Panc1 (cell line): Measurements from ENCODE around the gene GRIK4. TPM values are rescaled to one million over a fixed set of nuclear protein-coding genes. Genes with fewer than 3 reads are reported as not detected.

ENCODE experiments used
- ATAC-seq: fragments of 200-7000 bp; cut with Tn5 transposase; 2 replicates; pipeline ENCODE4 v1.9.1; 2020; ENCODE audit warnings: mild to moderate bottlenecking, moderate library complexity
- BruUV-seq: library from RNA; stranded (reverse); fragments of 400-500 nt; replicated peaks from 2 replicates; lab custom pipeline; 2021; lab: Mats Ljungman, UMichigan
- CTCF ChIA-PET: fragments of 300-600 bp; sonication (Branson Sonifier 250); formaldehyde crosslinking; loops from one replicate; lab custom pipeline; 2022; ENCODE audit warnings: antibody characterized with exemption; lab: Charles Lee
- POLR2A ChIA-PET: fragments of 300-600 bp; sonication (Branson Sonifier 250); formaldehyde crosslinking; loops from one replicate; lab custom pipeline; 2022; ENCODE audit warnings: antibody characterized with exemption; lab: Charles Lee
- DNase-seq: peaks from one replicate; pipeline ENCODE4 v3.0.0-alpha.2; 2010; ENCODE audit warnings: low read depth, low spot score
- H3K27ac ChIP-seq: 2 replicates; pipeline ENCODE4 v1.5.1; 2011; ENCODE audit warnings: mild to moderate bottlenecking, low read length, inconsistent platforms
- H3K27me3 ChIP-seq: fragments of 200-500 bp; sonication (Bioruptor generic); 2 replicates; pipeline ENCODE4 v1.6.0; 2014; ENCODE audit warnings: low read length, inconsistent platforms; ENCODE audit not compliant: control insufficient read depth, insufficient read depth
- H3K36me3 ChIP-seq: fragments of 200-500 bp; sonication (Bioruptor generic); 2 replicates; pipeline ENCODE4 v1.5.1; 2014; ENCODE audit warnings: inconsistent platforms, mild to moderate bottlenecking, low read length, moderate library complexity; ENCODE audit not compliant: control insufficient read depth, insufficient read depth
- H3K4me1 ChIP-seq: 2 replicates; pipeline ENCODE4 v1.5.1; 2011; ENCODE audit warnings: inconsistent platforms, mild to moderate bottlenecking, low read length, moderate library complexity; ENCODE audit not compliant: control insufficient read depth, insufficient read depth
- H3K4me3 ChIP-seq, 2 experiments: 2 replicates each; pipeline ENCODE4 v1.5.1; 2011 to 2012; ENCODE audit warnings: low read depth in 2 of 2, low read length in 2 of 2, mild to moderate bottlenecking in 2 of 2, inconsistent platforms in 1 of 2, moderate library complexity in 1 of 2
- H3K9me3 ChIP-seq: fragments of 200-500 bp; sonication (Bioruptor generic); 2 replicates; pipeline ENCODE4 v1.5.1; 2014; ENCODE audit warnings: low read depth, mild to moderate bottlenecking, inconsistent platforms, low read length, moderate library complexity; ENCODE audit not compliant: control insufficient read depth, insufficient read depth
- POLR2AphosphoS5 ChIP-seq: IDR thresholded peaks from 2 replicates; pipeline ENCODE4 v1.6.1; 2012; ENCODE audit warnings: mild to moderate bottlenecking, low read depth, low read length, moderate library complexity
- SIN3A ChIP-seq: IDR thresholded peaks from 2 replicates; pipeline ENCODE4 v1.6.1; 2012; ENCODE audit warnings: low read depth, mild to moderate bottlenecking, low read length, moderate library complexity, borderline replicate concordance; ENCODE audit not compliant: insufficient read depth
- TCF7L2 ChIP-seq: IDR thresholded peaks from 2 replicates; pipeline ENCODE4 v1.6.1; 2011; ENCODE audit warnings: mild to moderate bottlenecking, low read depth, low read length, inconsistent platforms
- in situ Hi-C: cut with HindIII; loops from 2 replicates; pipeline ENCODE4 v1.10.0; 2016; ENCODE audit warnings: low sequenced_read_pairs, low pct_unique_long_range_greater_than_20kb
- intact Hi-C: fragments of 100-400 bp; cut with micrococcal nuclease; formaldehyde crosslinking; loops from one replicate; pipeline ENCODE4 v1.10.0; 2022; ENCODE audit not compliant: unreplicated experiment
- total RNA-seq: library from RNA; stranded (reverse); gene quantifications from one replicate; pipeline ENCODE4 v1.2.1, GENCODE V29; 2021; ENCODE audit not compliant: unreplicated experiment
- TF ChIP-seq, protein P1 (sequence below): fragments of 450-650 bp; IDR thresholded peaks from 2 replicates; pipeline ENCODE4 v1.5.1; 2017; ENCODE audit warnings: mild to moderate bottlenecking
- TF ChIP-seq, protein P2 (sequence below), 2 experiments: IDR thresholded peaks; 2 replicates each; pipeline ENCODE4 v1.6.1; 2011 to 2012; ENCODE audit warnings: low read depth in 2 of 2, control low read depth in 1 of 2, low read length in 1 of 2, mild to moderate bottlenecking in 1 of 2, moderate library complexity in 1 of 2; ENCODE audit not compliant: insufficient read depth in 1 of 2

The GRIK4 gene
- total RNA-seq, 1 experiment from 2014 or later = 0.62 TPM

DNA sequence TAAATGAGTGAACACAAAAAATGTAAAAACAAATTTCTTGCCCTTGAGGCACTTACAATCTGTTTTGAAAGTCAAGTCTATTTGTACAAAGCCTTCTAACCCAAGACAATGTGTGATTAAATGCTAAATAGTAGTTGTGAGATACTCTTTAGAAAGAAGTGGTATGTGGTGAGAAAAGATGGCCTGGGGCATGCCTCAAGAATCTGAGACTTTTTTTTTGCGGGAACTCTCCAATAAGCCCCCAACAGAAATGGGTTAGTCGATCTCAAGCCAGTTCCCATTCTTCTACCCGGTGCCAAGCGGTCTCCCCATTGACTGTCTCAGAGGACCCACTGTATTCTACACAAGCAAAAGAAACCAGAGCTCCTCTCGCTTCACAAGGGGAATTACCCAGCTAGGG is 485.4 kb downstream of the GRIK4 start:
- H3K27ac ChIP-seq = no peak overlapping the region
- in situ Hi-C loops (no loop called here), intact Hi-C loops (no loop called here)
- ChIA-PET POLR2A (no interaction called here), CTCF (no interaction called here)
- no peaks in the 10 kb centered on the region for H3K9me3 ChIP-seq
- H3K27me3 ChIP-seq = peaks cover 38% of the 10 kb centered on the region; the same call in 1 of the 2 replicates
- H3K4me3 ChIP-seq = no peak overlapping the region
- no peaks in the 10 kb centered on the region for H3K4me1 ChIP-seq
- BruUV-seq = no TSS peak
- no peaks in the 10 kb centered on the region for H3K36me3 ChIP-seq
- TF ChIP-seq POLR2AphosphoS5 (no peak), SIN3A (no peak), TCF7L2 (no peak)
- TF ChIP-seq, protein P1, sequence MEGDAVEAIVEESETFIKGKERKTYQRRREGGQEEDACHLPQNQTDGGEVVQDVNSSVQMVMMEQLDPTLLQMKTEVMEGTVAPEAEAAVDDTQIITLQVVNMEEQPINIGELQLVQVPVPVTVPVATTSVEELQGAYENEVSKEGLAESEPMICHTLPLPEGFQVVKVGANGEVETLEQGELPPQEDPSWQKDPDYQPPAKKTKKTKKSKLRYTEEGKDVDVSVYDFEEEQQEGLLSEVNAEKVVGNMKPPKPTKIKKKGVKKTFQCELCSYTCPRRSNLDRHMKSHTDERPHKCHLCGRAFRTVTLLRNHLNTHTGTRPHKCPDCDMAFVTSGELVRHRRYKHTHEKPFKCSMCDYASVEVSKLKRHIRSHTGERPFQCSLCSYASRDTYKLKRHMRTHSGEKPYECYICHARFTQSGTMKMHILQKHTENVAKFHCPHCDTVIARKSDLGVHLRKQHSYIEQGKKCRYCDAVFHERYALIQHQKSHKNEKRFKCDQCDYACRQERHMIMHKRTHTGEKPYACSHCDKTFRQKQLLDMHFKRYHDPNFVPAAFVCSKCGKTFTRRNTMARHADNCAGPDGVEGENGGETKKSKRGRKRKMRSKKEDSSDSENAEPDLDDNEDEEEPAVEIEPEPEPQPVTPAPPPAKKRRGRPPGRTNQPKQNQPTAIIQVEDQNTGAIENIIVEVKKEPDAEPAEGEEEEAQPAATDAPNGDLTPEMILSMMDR = no peak
- TF ChIP-seq, protein P2, sequence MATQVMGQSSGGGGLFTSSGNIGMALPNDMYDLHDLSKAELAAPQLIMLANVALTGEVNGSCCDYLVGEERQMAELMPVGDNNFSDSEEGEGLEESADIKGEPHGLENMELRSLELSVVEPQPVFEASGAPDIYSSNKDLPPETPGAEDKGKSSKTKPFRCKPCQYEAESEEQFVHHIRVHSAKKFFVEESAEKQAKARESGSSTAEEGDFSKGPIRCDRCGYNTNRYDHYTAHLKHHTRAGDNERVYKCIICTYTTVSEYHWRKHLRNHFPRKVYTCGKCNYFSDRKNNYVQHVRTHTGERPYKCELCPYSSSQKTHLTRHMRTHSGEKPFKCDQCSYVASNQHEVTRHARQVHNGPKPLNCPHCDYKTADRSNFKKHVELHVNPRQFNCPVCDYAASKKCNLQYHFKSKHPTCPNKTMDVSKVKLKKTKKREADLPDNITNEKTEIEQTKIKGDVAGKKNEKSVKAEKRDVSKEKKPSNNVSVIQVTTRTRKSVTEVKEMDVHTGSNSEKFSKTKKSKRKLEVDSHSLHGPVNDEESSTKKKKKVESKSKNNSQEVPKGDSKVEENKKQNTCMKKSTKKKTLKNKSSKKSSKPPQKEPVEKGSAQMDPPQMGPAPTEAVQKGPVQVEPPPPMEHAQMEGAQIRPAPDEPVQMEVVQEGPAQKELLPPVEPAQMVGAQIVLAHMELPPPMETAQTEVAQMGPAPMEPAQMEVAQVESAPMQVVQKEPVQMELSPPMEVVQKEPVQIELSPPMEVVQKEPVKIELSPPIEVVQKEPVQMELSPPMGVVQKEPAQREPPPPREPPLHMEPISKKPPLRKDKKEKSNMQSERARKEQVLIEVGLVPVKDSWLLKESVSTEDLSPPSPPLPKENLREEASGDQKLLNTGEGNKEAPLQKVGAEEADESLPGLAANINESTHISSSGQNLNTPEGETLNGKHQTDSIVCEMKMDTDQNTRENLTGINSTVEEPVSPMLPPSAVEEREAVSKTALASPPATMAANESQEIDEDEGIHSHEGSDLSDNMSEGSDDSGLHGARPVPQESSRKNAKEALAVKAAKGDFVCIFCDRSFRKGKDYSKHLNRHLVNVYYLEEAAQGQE (IDR thresholded peaks at IDR 0.05; ENCODE audit: insufficient read depth in 1 of 2, low read depth in 2 of 2, low read length in 1 of 2) = no peak
- no peak for ATAC-seq
- no peak for DNase-seq

DNA sequence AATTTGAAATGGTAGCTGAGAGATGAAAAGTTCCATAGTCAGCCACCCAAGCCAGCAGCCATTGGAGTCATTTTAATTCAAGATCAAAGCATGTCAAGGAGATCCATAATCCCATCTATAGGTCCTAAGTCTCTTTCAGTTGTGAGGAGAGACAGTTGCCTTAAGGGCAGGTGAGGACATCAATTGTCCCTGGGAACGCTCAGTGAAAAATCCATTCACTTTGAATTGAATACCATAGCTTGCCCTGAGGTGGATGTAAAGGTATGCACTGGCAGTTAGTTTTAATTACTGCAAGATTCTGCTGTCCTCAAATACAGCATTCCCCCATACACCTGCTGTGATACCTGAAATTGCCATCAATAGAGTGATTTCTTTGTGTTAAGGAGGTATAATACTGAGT is 487.0 kb downstream of the GRIK4 start:
- TF ChIP-seq, protein P1 = no peak
- TF ChIP-seq SIN3A (no peak), TCF7L2 (no peak), POLR2AphosphoS5 (no peak)
- TF ChIP-seq, protein P2 (IDR thresholded peaks at IDR 0.05; ENCODE audit: insufficient read depth in 1 of 2, low read depth in 2 of 2, low read length in 1 of 2) = no peak
- BruUV-seq = no TSS peak
- POLR2A ChIA-PET = no interaction called here
- Histone ChIP-seq H3K9me3 (no peaks in the 10 kb centered on the region), H3K4me1 (no peaks in the 10 kb centered on the region), H3K27ac (no peak overlapping the region), H3K36me3 (no peaks in the 10 kb centered on the region), H3K27me3 (peaks cover 36% of the 10 kb centered on the region; the same call in 1 of the 2 replicates), H3K4me3 (no peak overlapping the region)
- CTCF ChIA-PET = no interaction called here
- intact Hi-C loops (no loop called here), in situ Hi-C loops (no loop called here)
- no peak for ATAC-seq
- DNase-seq = no peak
